Glutamatergic neuron (in vitro differentiated cells): Measurements from ENCODE around the gene ADAD1. TPM values are rescaled to one million over a fixed set of nuclear protein-coding genes. Genes with fewer than 3 reads are reported as not detected.

Experiments
- DNase-seq: peaks from one replicate; pipeline ENCODE4 v3.0.0; 2022
- H3K27ac Mint-ChIP-seq: one replicate; pipeline ENCODE4 v1.8.0; 2020; ENCODE audit warnings: mild to moderate bottlenecking, mixed read lengths, inconsistent platforms; ENCODE audit not compliant: unreplicated experiment
- H3K27me3 Mint-ChIP-seq: one replicate; pipeline ENCODE4 v1.8.0; 2020; ENCODE audit warnings: mild to moderate bottlenecking, moderate library complexity, mixed read lengths, inconsistent platforms; ENCODE audit not compliant: unreplicated experiment
- H3K36me3 Mint-ChIP-seq: one replicate; pipeline ENCODE4 v1.8.0; 2020; ENCODE audit warnings: mild to moderate bottlenecking, mixed read lengths, inconsistent platforms; ENCODE audit not compliant: unreplicated experiment
- H3K4me1 Mint-ChIP-seq: one replicate; pipeline ENCODE4 v1.8.0; 2020; ENCODE audit warnings: mild to moderate bottlenecking, low read depth, mixed read lengths, inconsistent platforms; ENCODE audit not compliant: unreplicated experiment
- H3K4me3 Mint-ChIP-seq: one replicate; pipeline ENCODE4 v1.8.0; 2020; ENCODE audit warnings: mild to moderate bottlenecking, mixed read lengths, inconsistent platforms; ENCODE audit not compliant: unreplicated experiment
- H3K9me3 Mint-ChIP-seq: one replicate; pipeline ENCODE4 v1.8.0; 2020; ENCODE audit warnings: mild to moderate bottlenecking, moderate library complexity, mixed read lengths, inconsistent platforms; ENCODE audit not compliant: unreplicated experiment
- total RNA-seq: library from RNA; stranded (reverse); fragmentation: NEBNext Ultra II Directional; extraction: Animal tissue kit (Norgen Biotek cat#: 25700); gene quantifications from one replicate; pipeline ENCODE4 v1.2.1, GENCODE V29; 2021; ENCODE audit not compliant: unreplicated experiment
- TF ChIP-seq, protein P1 (sequence below): fragments of 200-600 bp; sonication (generic); IDR thresholded peaks from one replicate; pipeline ENCODE4 v1.5.0; 2021; ENCODE audit not compliant: partially characterized antibody, unreplicated experiment

The ADAD1 gene
- total RNA-seq, 1 donor from 2014 or later = not detected

- no peak overlapping the region for H3K27ac Mint-ChIP-seq
- H3K27me3 Mint-ChIP-seq = no peaks in the 10 kb centered on the region
- no peak for DNase-seq
These were observed 1.5 kb upstream of the ADAD1 start for GRCh38 chr4:122377352-122377751.

GRCh38 chr4:122379239-122379638 lies 428 bp downstream of the ADAD1 start:
- no peak for DNase-seq
- Mint-ChIP-seq H3K4me3 (no peak overlapping the region), H3K27me3 (no peaks in the 10 kb centered on the region), H3K27ac (no peak overlapping the region), H3K9me3 (no peaks in the 10 kb centered on the region), H3K4me1 (no peaks in the 10 kb centered on the region), H3K36me3 (no peaks in the 10 kb centered on the region)
- TF ChIP-seq, protein P1, sequence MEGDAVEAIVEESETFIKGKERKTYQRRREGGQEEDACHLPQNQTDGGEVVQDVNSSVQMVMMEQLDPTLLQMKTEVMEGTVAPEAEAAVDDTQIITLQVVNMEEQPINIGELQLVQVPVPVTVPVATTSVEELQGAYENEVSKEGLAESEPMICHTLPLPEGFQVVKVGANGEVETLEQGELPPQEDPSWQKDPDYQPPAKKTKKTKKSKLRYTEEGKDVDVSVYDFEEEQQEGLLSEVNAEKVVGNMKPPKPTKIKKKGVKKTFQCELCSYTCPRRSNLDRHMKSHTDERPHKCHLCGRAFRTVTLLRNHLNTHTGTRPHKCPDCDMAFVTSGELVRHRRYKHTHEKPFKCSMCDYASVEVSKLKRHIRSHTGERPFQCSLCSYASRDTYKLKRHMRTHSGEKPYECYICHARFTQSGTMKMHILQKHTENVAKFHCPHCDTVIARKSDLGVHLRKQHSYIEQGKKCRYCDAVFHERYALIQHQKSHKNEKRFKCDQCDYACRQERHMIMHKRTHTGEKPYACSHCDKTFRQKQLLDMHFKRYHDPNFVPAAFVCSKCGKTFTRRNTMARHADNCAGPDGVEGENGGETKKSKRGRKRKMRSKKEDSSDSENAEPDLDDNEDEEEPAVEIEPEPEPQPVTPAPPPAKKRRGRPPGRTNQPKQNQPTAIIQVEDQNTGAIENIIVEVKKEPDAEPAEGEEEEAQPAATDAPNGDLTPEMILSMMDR = no peak

More at GRCh38 chr4:122377352-122377751, 1.5 kb upstream of the ADAD1 start:
- TF ChIP-seq, protein P1 = no peak
- no peaks in the 10 kb centered on the region for H3K9me3 Mint-ChIP-seq
- no peaks in the 10 kb centered on the region for H3K4me1 Mint-ChIP-seq
- H3K4me3 Mint-ChIP-seq = no peak overlapping the region
- no peaks in the 10 kb centered on the region for H3K36me3 Mint-ChIP-seq

DNA sequence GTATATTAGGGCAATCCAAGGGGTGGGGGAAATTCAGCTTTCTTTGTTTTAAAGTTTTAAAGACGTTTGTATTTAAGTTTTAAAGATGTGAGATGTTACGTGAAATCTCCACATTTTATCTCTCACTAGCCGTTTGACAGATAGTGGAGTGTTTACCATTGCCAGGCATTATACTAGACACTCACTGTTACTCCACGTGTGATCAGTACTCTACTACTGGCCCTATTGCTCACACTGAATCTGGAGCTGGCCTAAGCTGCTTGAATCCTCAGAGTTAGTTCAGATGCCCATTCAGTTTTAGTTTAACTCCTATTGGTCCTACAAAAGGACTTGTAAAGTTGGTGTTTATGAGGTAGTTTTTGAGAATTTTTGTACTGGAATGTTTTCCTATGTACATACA lies 4.5 kb downstream of the ADAD1 start:
- no peaks in the 10 kb centered on the region for H3K4me1 Mint-ChIP-seq
- peaks cover 2% of the 10 kb centered on the region for H3K27me3 Mint-ChIP-seq
- no peak overlapping the region for H3K4me3 Mint-ChIP-seq
- TF ChIP-seq, protein P1 = no peak
- no peak overlapping the region for H3K27ac Mint-ChIP-seq
- H3K36me3 Mint-ChIP-seq = peaks cover 3% of the 10 kb centered on the region
- no peak for DNase-seq
- H3K9me3 Mint-ChIP-seq = no peaks in the 10 kb centered on the region

GRCh38 chr4:122384245-122384644 lies 5.4 kb downstream of the ADAD1 start:
- Mint-ChIP-seq H3K27me3 (peaks cover 2% of the 10 kb centered on the region), H3K36me3 (peaks cover 11% of the 10 kb centered on the region), H3K4me1 (no peaks in the 10 kb centered on the region), H3K9me3 (no peaks in the 10 kb centered on the region), H3K27ac (no peak overlapping the region), H3K4me3 (no peak overlapping the region)
- DNase-seq = no peak
- TF ChIP-seq, protein P1 = no peak

- Mint-ChIP-seq H3K27me3 (no peaks in the 10 kb centered on the region), H3K9me3 (no peaks in the 10 kb centered on the region), H3K36me3 (peaks cover 15% of the 10 kb centered on the region), H3K4me3 (no peak overlapping the region), H3K4me1 (no peaks in the 10 kb centered on the region), H3K27ac (no peak overlapping the region)
- TF ChIP-seq, protein P1 = no peak
- no peak for DNase-seq
These were observed 14.5 kb downstream of the ADAD1 start for GRCh38 chr4:122393276-122393675.
